Breast epithelium (tissue), 4 donors: ENCODE measurements around the gene PCDHGB4. TPM values are rescaled to one million over a fixed set of nuclear protein-coding genes. Genes with fewer than 3 reads are reported as not detected.

Experiments
- DNase-seq, 2 donors: peaks; one replicate each; pipeline ENCODE4 v3.0.0-alpha.2; 2019; ENCODE audit warnings: low spot score in 2 of 2
- H3K27ac ChIP-seq, 2 donors: fragments of 200-600 bp; sonication (generic) in 1 of 2; one replicate each; pipeline ENCODE4 v1.5.1; 2016 to 2019; ENCODE audit warnings: mild to moderate bottlenecking in 1 of 2
- H3K27me3 ChIP-seq, 2 donors: fragments of 200-600 bp; sonication (generic) in 1 of 2; one replicate each; pipeline versions ENCODE4 v1.5.1 to v1.6.0; 2017 to 2019; ENCODE audit warnings: control low read depth in 1 of 2, mild to moderate bottlenecking in 1 of 2
- H3K36me3 ChIP-seq: fragments of 200-600 bp; one replicate; pipeline ENCODE4 v1.5.1; 2019
- H3K4me1 ChIP-seq, 2 donors: fragments of 200-600 bp; sonication (generic); one replicate each; pipeline ENCODE4 v1.5.1; 2016 to 2019; ENCODE audit warnings: control low read depth in 1 of 2
- H3K4me3 ChIP-seq, 3 donors: fragments of 200-600 bp; sonication (generic); 1 replicate in 2 of 3; 2 replicates in 1 of 3; pipeline ENCODE4 v1.5.1; 2016 to 2019; ENCODE audit warnings: mild to moderate bottlenecking in 3 of 3, moderate library complexity in 2 of 3
- H3K9me3 ChIP-seq, 2 donors: fragments of 200-600 bp; sonication (generic) in 1 of 2; one replicate each; pipeline ENCODE4 v1.5.1; 2016 to 2019; ENCODE audit warnings: control low read depth in 1 of 2
- POLR2A ChIP-seq: fragments of 450-650 bp; IDR thresholded peaks from one replicate; pipeline ENCODE4 v1.6.1; 2016; ENCODE audit warnings: antibody characterized with exemption, mild to moderate bottlenecking, moderate library complexity
- POLR2AphosphoS5 ChIP-seq, 3 donors: sonication (generic); formaldehyde crosslinking; IDR thresholded peaks; one replicate each; pipeline ENCODE4 v1.6.1; 2017; ENCODE audit warnings: antibody characterized with exemption in 3 of 3
- intact Hi-C: fragments of 100-400 bp; cut with DNase I; formaldehyde crosslinking; loops from one replicate; pipeline ENCODE4 v1.15.1; 2023; ENCODE audit warnings: low total_unique reads
- total RNA-seq, 3 donors: library from RNA; depleted of rRNA; stranded (reverse); fragments of >200 nt; gene quantifications; one replicate each; pipeline ENCODE4 v1.1.0, GENCODE V29; 2016
- TF ChIP-seq, protein P1 (sequence below), 3 donors: fragments of 450-650 bp; IDR thresholded peaks; one replicate each; pipeline ENCODE4 v1.5.1; 2016 to 2017; ENCODE audit warnings: antibody characterized with exemption in 3 of 3, mild to moderate bottlenecking in 3 of 3, moderate library complexity in 3 of 3

PCDHGB4 gene
- total RNA-seq, 3 donors from 2014 or later, result 5.3 to 10.5 (median 8.9) TPM

GRCh38 chr5:141419074-141419880, 31.8 kb downstream of the PCDHGB4 start:
- Histone ChIP-seq H3K4me3 (peak overlapping the region in 1 of 3 donors; percentile 40), H3K4me1 (no peaks in the 10 kb centered on the region), H3K36me3 (no peaks in the 10 kb centered on the region), H3K9me3 (peaks cover 77 to 99% of the 10 kb centered on the region in 2 donors), H3K27ac (no peak overlapping the region), H3K27me3 (no peaks in the 10 kb centered on the region)
- DNase-seq, result no peak
- no peak for TF ChIP-seq POLR2A
- no peak for TF ChIP-seq POLR2AphosphoS5 (IDR thresholded peaks at IDR 0.05)
- intact Hi-C loops, result no loop called here

DNA sequence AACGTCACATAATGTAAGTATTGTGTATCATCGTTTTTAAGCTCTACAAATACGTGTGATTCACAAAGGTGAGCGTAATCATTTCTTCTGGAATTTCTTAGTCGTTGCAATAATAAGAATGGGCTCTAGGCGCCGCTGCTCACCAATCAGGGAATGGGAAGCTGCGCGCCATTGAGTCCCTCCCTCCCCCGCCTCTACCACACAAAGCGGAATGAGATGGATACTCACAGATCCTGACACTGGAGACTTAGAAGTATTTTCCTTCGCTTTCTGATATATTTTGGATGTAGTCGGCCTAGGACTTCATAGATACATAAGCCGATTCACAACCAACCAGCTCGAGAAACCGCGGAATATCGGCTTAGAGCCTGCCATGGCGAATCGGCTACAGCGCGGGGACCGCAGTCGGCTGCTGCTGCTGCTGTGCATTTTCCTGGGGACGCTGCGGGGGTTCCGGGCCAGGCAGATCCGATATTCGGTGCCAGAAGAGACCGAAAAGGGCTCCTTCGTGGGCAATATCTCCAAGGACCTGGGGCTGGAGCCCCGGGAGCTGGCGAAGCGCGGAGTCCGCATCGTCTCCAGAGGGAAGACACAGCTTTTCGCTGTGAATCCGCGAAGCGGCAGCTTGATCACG, 33.5 kb downstream of the PCDHGB4 start, which contains the start of gene PCDHGA11:
PCDHGA11 (plus strand) TSS at position 197 of the 634 bp plus-strand sequence; CDS start at position 374, 177 bp downstream.
- H3K9me3 ChIP-seq, result peaks cover 80 to 100% of the 10 kb centered on the region in 2 donors
- H3K36me3 ChIP-seq, result no peaks in the 10 kb centered on the region
- H3K27ac ChIP-seq, result no peak within 1 kb of the TSS
- no peak for DNase-seq
- H3K4me1 ChIP-seq, result no peaks in the 10 kb centered on the region
- H3K4me3 ChIP-seq, result peak within 1 kb of the TSS; percentile 0 to 54 (median 22)
- intact Hi-C loops, result loop anchor here (10.0 kb wide), 1 partner anchor 134 kb away; no protein-coding TSS in a partner anchor
- no peaks in the 10 kb centered on the region for H3K27me3 ChIP-seq
- TF ChIP-seq, protein P1, sequence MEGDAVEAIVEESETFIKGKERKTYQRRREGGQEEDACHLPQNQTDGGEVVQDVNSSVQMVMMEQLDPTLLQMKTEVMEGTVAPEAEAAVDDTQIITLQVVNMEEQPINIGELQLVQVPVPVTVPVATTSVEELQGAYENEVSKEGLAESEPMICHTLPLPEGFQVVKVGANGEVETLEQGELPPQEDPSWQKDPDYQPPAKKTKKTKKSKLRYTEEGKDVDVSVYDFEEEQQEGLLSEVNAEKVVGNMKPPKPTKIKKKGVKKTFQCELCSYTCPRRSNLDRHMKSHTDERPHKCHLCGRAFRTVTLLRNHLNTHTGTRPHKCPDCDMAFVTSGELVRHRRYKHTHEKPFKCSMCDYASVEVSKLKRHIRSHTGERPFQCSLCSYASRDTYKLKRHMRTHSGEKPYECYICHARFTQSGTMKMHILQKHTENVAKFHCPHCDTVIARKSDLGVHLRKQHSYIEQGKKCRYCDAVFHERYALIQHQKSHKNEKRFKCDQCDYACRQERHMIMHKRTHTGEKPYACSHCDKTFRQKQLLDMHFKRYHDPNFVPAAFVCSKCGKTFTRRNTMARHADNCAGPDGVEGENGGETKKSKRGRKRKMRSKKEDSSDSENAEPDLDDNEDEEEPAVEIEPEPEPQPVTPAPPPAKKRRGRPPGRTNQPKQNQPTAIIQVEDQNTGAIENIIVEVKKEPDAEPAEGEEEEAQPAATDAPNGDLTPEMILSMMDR (IDR thresholded peaks at IDR 0.05), result no peak
- TF ChIP-seq POLR2AphosphoS5 (IDR thresholded peaks at IDR 0.05) (no peak), POLR2A (no peak)

GRCh38 chr5:141421489-141421855, 34.0 kb downstream of the PCDHGB4 start:
- H3K4me3 ChIP-seq, result peak overlapping the region in 2 of 3 donors; percentile 22 to 54
- TF ChIP-seq POLR2AphosphoS5 (IDR thresholded peaks at IDR 0.05), result no peak
- TF ChIP-seq, protein P1 (IDR thresholded peaks at IDR 0.05), result no peak
- TF ChIP-seq POLR2A, result no peak
- no peaks in the 10 kb centered on the region for H3K27me3 ChIP-seq
- intact Hi-C loops, result loop anchor here (10.0 kb wide), 1 partner anchor 133 kb away; no protein-coding TSS in a partner anchor
- peaks cover 85 to 100% of the 10 kb centered on the region in 2 donors for H3K9me3 ChIP-seq
- DNase-seq, result no peak
- H3K4me1 ChIP-seq, result no peaks in the 10 kb centered on the region
- no peaks in the 10 kb centered on the region for H3K36me3 ChIP-seq
- H3K27ac ChIP-seq, result no peak overlapping the region

DNA sequence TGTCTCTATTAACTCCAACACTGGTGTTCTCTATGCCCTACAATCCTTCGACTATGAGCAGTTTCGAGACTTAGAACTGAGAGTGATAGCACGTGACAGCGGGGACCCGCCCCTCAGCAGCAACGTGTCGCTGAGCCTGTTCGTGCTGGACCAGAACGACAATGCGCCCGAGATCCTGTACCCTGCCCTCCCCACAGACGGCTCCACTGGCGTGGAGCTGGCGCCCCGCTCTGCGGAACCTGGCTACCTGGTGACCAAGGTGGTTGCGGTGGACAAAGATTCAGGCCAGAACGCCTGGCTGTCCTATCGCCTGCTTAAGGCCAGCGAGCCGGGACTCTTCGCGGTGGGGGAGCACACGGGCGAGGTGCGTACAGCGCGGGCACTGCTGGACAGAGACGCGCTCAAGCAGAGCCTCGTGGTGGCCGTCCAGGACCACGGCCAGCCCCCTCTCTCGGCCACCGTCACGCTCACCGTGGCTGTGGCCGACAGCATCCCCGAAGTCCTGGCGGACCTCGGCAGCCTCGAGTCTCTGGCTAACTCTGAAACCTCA, 35.3 kb downstream of the PCDHGB4 start:
- Histone ChIP-seq H3K4me3 (peak overlapping the region in 1 of 3 donors; percentile 26), H3K4me1 (no peaks in the 10 kb centered on the region), H3K36me3 (no peaks in the 10 kb centered on the region), H3K9me3 (peaks cover 93 to 100% of the 10 kb centered on the region in 2 donors), H3K27me3 (no peaks in the 10 kb centered on the region), H3K27ac (no peak overlapping the region)
- intact Hi-C loops, result loop anchor here (10.0 kb wide), 1 partner anchor 132 kb away; no protein-coding TSS in a partner anchor
- no peak for DNase-seq
- TF ChIP-seq POLR2AphosphoS5 (IDR thresholded peaks at IDR 0.05) (no peak), POLR2A (no peak)
- TF ChIP-seq, protein P1 (IDR thresholded peaks at IDR 0.05), result no peak

DNA sequence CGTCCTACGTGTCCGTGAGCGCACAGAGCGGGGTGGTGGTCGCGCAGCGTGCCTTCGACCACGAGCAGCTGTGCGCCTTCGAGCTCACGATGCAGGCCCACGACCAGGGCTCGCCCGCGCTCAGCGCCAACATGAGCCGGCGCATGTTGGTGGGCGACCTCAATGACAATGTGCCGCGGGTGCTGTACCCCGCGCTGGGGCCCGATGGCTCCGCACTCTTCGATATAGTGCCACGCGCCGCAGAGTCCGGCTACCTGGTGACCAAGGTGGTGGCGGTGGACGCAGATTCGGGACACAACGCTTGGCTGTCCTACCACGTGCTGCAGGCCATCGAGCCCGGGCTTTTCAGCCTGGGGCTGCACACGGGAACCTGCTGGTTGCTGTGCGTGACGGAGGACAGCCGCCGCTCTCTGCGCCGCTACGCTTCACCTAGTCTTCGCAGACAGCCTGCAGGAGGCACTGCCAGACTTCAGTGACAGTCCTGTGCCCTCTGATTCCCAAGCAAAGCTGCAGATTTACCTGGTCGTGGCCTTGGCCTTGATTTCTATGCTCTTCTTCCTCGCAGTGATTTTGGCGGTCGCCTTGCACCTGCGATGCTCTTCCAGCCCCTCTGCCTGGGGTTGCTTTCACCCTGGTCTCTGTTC, 40.4 kb downstream of the PCDHGB4 start:
- TF ChIP-seq POLR2A (no peak), POLR2AphosphoS5 (IDR thresholded peaks at IDR 0.05) (no peak)
- TF ChIP-seq, protein P1 (IDR thresholded peaks at IDR 0.05), result no peak
- intact Hi-C loops, result loop anchor here (10.0 kb wide), 1 partner anchor 127 kb away; no protein-coding TSS in a partner anchor
- peak overlapping the region in 1 of 3 donors; percentile 34 for H3K4me3 ChIP-seq
- no peaks in the 10 kb centered on the region for H3K27me3 ChIP-seq
- no peak for DNase-seq
- H3K36me3 ChIP-seq, result no peaks in the 10 kb centered on the region
- H3K9me3 ChIP-seq, result peaks cover 91 to 99% of the 10 kb centered on the region in 2 donors
- H3K4me1 ChIP-seq, result no peaks in the 10 kb centered on the region
- no peak overlapping the region for H3K27ac ChIP-seq
